Measurements from ENCODE around the gene ENOX1. TPM values are rescaled to one million over a fixed set of nuclear protein-coding genes. Genes with fewer than 3 reads are reported as not detected.

The ENOX1 gene
- polyA plus RNA-seq (2012; ENCODE audit: insufficient read length, low read depth), result 0.09 TPM

DNA sequence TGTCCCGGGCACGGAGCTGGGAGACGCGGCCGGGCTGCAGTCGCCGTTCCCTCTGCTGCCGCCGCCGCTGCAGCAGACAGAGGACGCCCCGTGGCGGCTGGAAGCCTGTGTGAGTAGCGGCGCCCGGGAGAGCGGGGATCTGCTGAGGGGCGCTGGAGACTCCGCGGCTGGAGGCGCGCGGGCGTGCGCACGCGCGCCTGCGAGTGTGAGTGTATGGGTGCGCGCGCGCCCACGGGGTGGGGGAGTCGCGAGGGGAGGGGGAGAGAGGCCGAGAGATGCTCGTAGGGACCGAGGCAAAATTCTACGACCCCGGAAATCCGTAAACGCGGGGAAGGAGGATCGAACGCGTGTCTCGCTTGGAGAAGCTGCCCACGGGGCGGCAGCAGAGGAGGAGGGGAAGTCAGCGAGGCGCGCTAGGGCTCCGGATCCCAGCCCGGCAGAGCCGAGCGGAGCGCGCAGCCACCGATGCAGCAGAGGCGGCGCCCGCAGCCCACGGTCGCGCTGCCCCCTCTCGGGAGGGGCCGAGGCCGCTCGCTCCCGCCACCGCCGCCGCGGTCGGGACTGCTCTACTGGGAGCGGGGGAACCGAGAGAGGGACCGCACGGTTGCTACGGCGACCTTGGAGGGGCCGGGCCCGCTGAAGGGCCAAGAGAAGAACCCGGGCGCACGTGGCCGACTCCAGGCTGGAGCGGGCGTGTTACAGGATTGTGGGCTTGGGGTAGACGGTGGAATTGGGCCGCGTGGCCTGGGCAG, at the start of gene ENOX1:
TSS of gene ENOX1 (minus strand) at position 207 of the 752 bp plus-strand sequence.
- TF ChIP-seq FOXP2 (optimal IDR thresholded peaks at IDR 0.05; ENCODE audit: borderline replicate concordance, extremely low read depth, extremely low read length, insufficient read depth), result no peak
- no peak for TF ChIP-seq POLR2AphosphoS5 (IDR thresholded peaks at IDR 0.05; ENCODE audit: low read depth, low read length)
- no peak for TF ChIP-seq REST (IDR thresholded peaks at IDR 0.05; ENCODE audit: insufficient read depth in 1 of 2, low read depth in 2 of 2, low read length in 2 of 2)
- no peak for TF ChIP-seq SIN3A (IDR thresholded peaks at IDR 0.05; ENCODE audit: borderline replicate concordance, insufficient read depth, low read length)
- TF ChIP-seq TAF1 (IDR thresholded peaks at IDR 0.05; ENCODE audit: borderline replicate concordance, insufficient read depth, low read length), result no peak

- no peak for TF ChIP-seq SIN3A (IDR thresholded peaks at IDR 0.05; ENCODE audit: borderline replicate concordance, insufficient read depth, low read length)
- TF ChIP-seq REST (IDR thresholded peaks at IDR 0.05; ENCODE audit: insufficient read depth in 1 of 2, low read depth in 2 of 2, low read length in 2 of 2), result no peak
- no peak for TF ChIP-seq FOXP2 (optimal IDR thresholded peaks at IDR 0.05; ENCODE audit: borderline replicate concordance, extremely low read depth, extremely low read length, insufficient read depth)
- TF ChIP-seq TAF1 (IDR thresholded peaks at IDR 0.05; ENCODE audit: borderline replicate concordance, insufficient read depth, low read length), result no peak
- TF ChIP-seq POLR2AphosphoS5 (IDR thresholded peaks at IDR 0.05; ENCODE audit: low read depth, low read length), result no peak
These were observed 48.9 kb upstream of the ENOX1 start for GRCh38 chr13:43835701-43836100.

DNA sequence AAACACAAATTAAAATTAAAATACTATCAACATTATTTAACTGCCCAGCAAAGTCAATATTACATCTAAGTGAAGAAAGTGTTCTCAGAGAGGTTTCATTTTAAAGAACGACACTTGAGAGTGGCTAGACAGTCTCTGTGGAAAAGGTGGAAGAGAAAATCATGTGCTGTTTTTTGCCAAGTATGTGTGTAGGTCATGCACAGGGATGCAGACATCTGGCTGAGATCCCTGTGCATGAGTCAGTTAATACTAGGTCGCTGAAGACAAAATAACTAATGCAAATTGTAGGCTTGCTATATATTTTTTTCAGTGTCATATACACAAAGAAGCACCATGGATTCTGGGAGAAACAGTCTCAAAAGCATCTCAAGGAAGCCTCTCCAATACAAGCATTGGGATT, 44.3 kb upstream of the ENOX1 start:
- TF ChIP-seq SIN3A (IDR thresholded peaks at IDR 0.05; ENCODE audit: borderline replicate concordance, insufficient read depth, low read length) (no peak), POLR2AphosphoS5 (IDR thresholded peaks at IDR 0.05; ENCODE audit: low read depth, low read length) (no peak), FOXP2 (optimal IDR thresholded peaks at IDR 0.05; ENCODE audit: borderline replicate concordance, extremely low read depth, extremely low read length, insufficient read depth) (no peak), REST (IDR thresholded peaks at IDR 0.05; ENCODE audit: insufficient read depth in 1 of 2, low read depth in 2 of 2, low read length in 2 of 2) (no peak), TAF1 (IDR thresholded peaks at IDR 0.05; ENCODE audit: borderline replicate concordance, insufficient read depth, low read length) (no peak)

GRCh38 chr13:43830497-43830881, 43.7 kb upstream of the ENOX1 start:
- TF ChIP-seq SIN3A (IDR thresholded peaks at IDR 0.05; ENCODE audit: borderline replicate concordance, insufficient read depth, low read length) (no peak), FOXP2 (optimal IDR thresholded peaks at IDR 0.05; ENCODE audit: borderline replicate concordance, extremely low read depth, extremely low read length, insufficient read depth) (no peak), REST (IDR thresholded peaks at IDR 0.05; ENCODE audit: insufficient read depth in 1 of 2, low read depth in 2 of 2, low read length in 2 of 2) (no peak), POLR2AphosphoS5 (IDR thresholded peaks at IDR 0.05; ENCODE audit: low read depth, low read length) (no peak), TAF1 (IDR thresholded peaks at IDR 0.05; ENCODE audit: borderline replicate concordance, insufficient read depth, low read length) (no peak)

All from PFSK-1 (cell line).